SK-N-SH (cell line): Measurements from ENCODE around the gene NSMCE1. TPM values are rescaled to one million over a fixed set of nuclear protein-coding genes. Genes with fewer than 3 reads are reported as not detected.

Experiments
- CTCF ChIA-PET: fragments of 300-600, 350-600 bp; formaldehyde crosslinking; extraction: SDS; loops from one replicate; lab custom pipeline; 2021; lab: Yijun Ruan, JAX
- POLR2A ChIA-PET: fragments of 350-600 bp; sonication (Branson Sonifier 250); formaldehyde crosslinking; extraction: SDS; loops from one replicate; lab custom pipeline; 2020; ENCODE audit warnings: antibody characterized with exemption, inconsistent platforms; lab: Yijun Ruan, JAX
- DNase-seq: peaks from one replicate; pipeline ENCODE4 v3.0.0; 2012
- H2AFZ ChIP-seq: fragments of 200-600 bp; sonication (generic); 2 replicates; pipeline ENCODE4 v1.8.1; 2016; ENCODE audit warnings: antibody characterized with exemption, mild to moderate bottlenecking, low read depth
- H3F3A ChIP-seq: fragments of 200-600 bp; sonication (generic); replicated peaks from 2 replicates; pipeline ENCODE3; 2016; ENCODE audit warnings: antibody characterized with exemption, mild to moderate bottlenecking; ENCODE audit not compliant: insufficient read depth
- H3K27ac ChIP-seq, 2 experiments: fragments of 200-500 bp in 1 of 2; fragments of 200-600 bp in 1 of 2; sonication (Bioruptor generic) in 1 of 2; sonication (generic), shearing (Covaris generic) in 1 of 2; 2 replicates each; pipeline versions ENCODE4 v1.5.1 to v1.6.1; 2014 to 2016; ENCODE audit warnings: low read depth in 2 of 2, inconsistent platforms in 1 of 2, low read length in 1 of 2, mild to moderate bottlenecking in 1 of 2, mixed read lengths in 1 of 2
- H3K27me3 ChIP-seq: fragments of 200-600 bp; sonication (generic), shearing (Covaris generic); 2 replicates; pipeline ENCODE4 v1.6.1; 2016; ENCODE audit warnings: mixed run types; ENCODE audit not compliant: insufficient read depth
- H3K36me3 ChIP-seq, 2 experiments: fragments of 200-500 bp in 1 of 2; fragments of 200-600 bp in 1 of 2; sonication (Bioruptor generic) in 1 of 2; sonication (generic) in 1 of 2; replicated peaks in 1 of 2; 2 replicates each; pipeline versions ENCODE3 to v1.5.1; 2014 to 2016; ENCODE audit warnings: low read length in 1 of 2, mild to moderate bottlenecking in 1 of 2; ENCODE audit not compliant: insufficient read depth in 2 of 2, control insufficient read depth in 1 of 2
- H3K4me1 ChIP-seq, 2 experiments: fragments of 200-500 bp in 1 of 2; fragments of 200-600 bp in 1 of 2; sonication (Bioruptor generic) in 1 of 2; sonication (generic), shearing (Covaris generic) in 1 of 2; 2 replicates each; pipeline versions ENCODE4 v1.5.1 to v1.6.1; 2014 to 2016; ENCODE audit warnings: low read depth in 1 of 2, low read length in 1 of 2, mixed run types in 1 of 2; ENCODE audit not compliant: insufficient read depth in 2 of 2, control insufficient read depth in 1 of 2
- H3K4me2 ChIP-seq: fragments of 200-600 bp; sonication (generic), shearing (Covaris generic); 2 replicates; pipeline ENCODE4 v1.6.1; 2017; ENCODE audit warnings: mixed run types
- H3K4me3 ChIP-seq, 2 experiments: fragments of 200-500 bp in 1 of 2; fragments of 200-600 bp in 1 of 2; sonication (Bioruptor generic) in 1 of 2; sonication (generic), shearing (Covaris generic) in 1 of 2; 2 replicates each; pipeline versions ENCODE4 v1.5.1 to v1.8.1; 2014 to 2016; ENCODE audit warnings: low read depth in 2 of 2, inconsistent platforms in 1 of 2, low read length in 1 of 2, mild to moderate bottlenecking in 1 of 2, mixed read lengths in 1 of 2, moderate library complexity in 1 of 2
- H3K79me2 ChIP-seq: fragments of 200-600 bp; sonication (generic); 2 replicates; pipeline ENCODE4 v1.8.1; 2017; ENCODE audit warnings: mild to moderate bottlenecking; ENCODE audit not compliant: insufficient read depth
- H3K9ac ChIP-seq: fragments of 200-600 bp; sonication (generic); 2 replicates; pipeline ENCODE4 v1.6.1; 2017; ENCODE audit warnings: mixed run types
- H3K9me2 ChIP-seq: fragments of 200-600 bp; sonication (generic); 2 replicates; pipeline ENCODE4 v1.6.1; 2017; ENCODE audit warnings: mixed run types
- H3K9me3 ChIP-seq: fragments of 200-600 bp; sonication (generic); 2 replicates; pipeline ENCODE4 v1.6.1; 2017; ENCODE audit warnings: mixed run types, mild to moderate bottlenecking, moderate library complexity
- H4K20me1 ChIP-seq: fragments of 200-600 bp; sonication (generic); 2 replicates; pipeline ENCODE4 v1.6.1; 2017; ENCODE audit warnings: mild to moderate bottlenecking, mixed run types; ENCODE audit not compliant: insufficient read depth
- CTCF ChIP-seq: fragments of 200-600 bp; sonication (generic); IDR thresholded peaks from 2 replicates; pipeline ENCODE4 v1.6.1; 2017; ENCODE audit warnings: antibody characterized with exemption, mild to moderate bottlenecking, moderate library complexity
- EZH2phosphoT487 ChIP-seq: fragments of 200-600 bp; sonication (generic); IDR thresholded peaks from 2 replicates; pipeline ENCODE4 v1.6.1; 2017; ENCODE audit warnings: low read depth, mixed run types, mild to moderate bottlenecking, antibody characterized with exemption, moderate library complexity, borderline replicate concordance
- FOSL2 ChIP-seq: IDR thresholded peaks from 2 replicates; pipeline ENCODE4 v1.4.0; 2012; ENCODE audit warnings: low read depth, mild to moderate bottlenecking, moderate library complexity, borderline replicate concordance
- FOXM1 ChIP-seq: IDR thresholded peaks from 2 replicates; pipeline ENCODE4 v1.4.0; 2012; ENCODE audit warnings: low read depth, mild to moderate bottlenecking
- GATA2 ChIP-seq: sonication (generic); formaldehyde crosslinking; IDR thresholded peaks from 2 replicates; pipeline ENCODE4 v1.5.0; 2020; ENCODE audit warnings: mild to moderate bottlenecking, missing genetic modification reagents
- IRF3 ChIP-seq: fragments of 150-350 bp; IDR thresholded peaks from 2 replicates; pipeline ENCODE4 v1.6.1; 2016; ENCODE audit warnings: mild to moderate bottlenecking, low read depth, low read length
- JUND ChIP-seq: IDR thresholded peaks from 2 replicates; pipeline ENCODE4 v1.4.0; 2012
- MAX ChIP-seq: IDR thresholded peaks from 2 replicates; pipeline ENCODE4 v1.4.0; 2012; ENCODE audit warnings: low read depth
- MXI1 ChIP-seq: IDR thresholded peaks from 2 replicates; pipeline ENCODE4 v1.6.1; 2012; ENCODE audit warnings: mild to moderate bottlenecking, low read depth, low read length, improper control_type of control experiment
- NRF1 ChIP-seq: IDR thresholded peaks from 2 replicates; pipeline ENCODE4 v1.6.1; 2012; ENCODE audit warnings: low read depth, mild to moderate bottlenecking, low read length
- POLR2AphosphoS5 ChIP-seq: IDR thresholded peaks from 2 replicates; pipeline ENCODE4 v1.6.1; 2012; ENCODE audit warnings: low read depth, low read length
- RFX5 ChIP-seq: IDR thresholded peaks from 2 replicates; pipeline ENCODE4 v1.6.1; 2012; ENCODE audit warnings: mild to moderate bottlenecking, improper control_type of control experiment, low read length
- TAF1 ChIP-seq: IDR thresholded peaks from 2 replicates; pipeline ENCODE4 v1.6.1; 2012; ENCODE audit warnings: low read depth, mild to moderate bottlenecking, low read length, moderate library complexity, borderline replicate concordance
- TEAD4 ChIP-seq: IDR thresholded peaks from 2 replicates; pipeline ENCODE4 v1.4.0; 2012; ENCODE audit warnings: mild to moderate bottlenecking, borderline replicate concordance; ENCODE audit not compliant: insufficient read depth
- WGBS: methylation state at CpG from one replicate; pipeline ENCODE4 v1.1.6; 2017; ENCODE audit warnings: low lambda C conversion rate; 5-methylcytosine and 5-hydroxymethylcytosine counted together
- polyA plus RNA-seq, 3 experiments: library from polyadenylated mRNA; depleted of rRNA; stranded (reverse); fragments of >200 nt; gene quantifications; 2 replicates each; pipeline ENCODE4 v1.2.3, GENCODE V29; 2012
- TF ChIP-seq, protein P1 (sequence below): IDR thresholded peaks from 2 replicates; pipeline ENCODE4 v1.6.1; 2012; ENCODE audit warnings: mild to moderate bottlenecking, low read depth, low read length, moderate library complexity
- TF ChIP-seq, protein P2 (sequence below): IDR thresholded peaks from 2 replicates; pipeline ENCODE4 v1.4.0; 2012; ENCODE audit warnings: low read depth, borderline replicate concordance
- TF ChIP-seq, protein P3 (sequence below): IDR thresholded peaks from 2 replicates; pipeline ENCODE4 v1.4.0; 2012; ENCODE audit warnings: low read depth, borderline replicate concordance
- TF ChIP-seq, protein P4 (sequence below): fragments of 150-350 bp; IDR thresholded peaks from 2 replicates; pipeline ENCODE4 v1.6.1; 2017; ENCODE audit warnings: antibody characterized with exemption, low read length, low read depth, borderline replicate concordance

NSMCE1 gene
- polyA plus RNA-seq, 1 of the 3 experiments (the other 2 are of a cell fraction), result 39.8 TPM

GRCh38 chr16:27304102-27304501 is 35.5 kb upstream of the NSMCE1 start (continued):
- TF ChIP-seq, protein P1, sequence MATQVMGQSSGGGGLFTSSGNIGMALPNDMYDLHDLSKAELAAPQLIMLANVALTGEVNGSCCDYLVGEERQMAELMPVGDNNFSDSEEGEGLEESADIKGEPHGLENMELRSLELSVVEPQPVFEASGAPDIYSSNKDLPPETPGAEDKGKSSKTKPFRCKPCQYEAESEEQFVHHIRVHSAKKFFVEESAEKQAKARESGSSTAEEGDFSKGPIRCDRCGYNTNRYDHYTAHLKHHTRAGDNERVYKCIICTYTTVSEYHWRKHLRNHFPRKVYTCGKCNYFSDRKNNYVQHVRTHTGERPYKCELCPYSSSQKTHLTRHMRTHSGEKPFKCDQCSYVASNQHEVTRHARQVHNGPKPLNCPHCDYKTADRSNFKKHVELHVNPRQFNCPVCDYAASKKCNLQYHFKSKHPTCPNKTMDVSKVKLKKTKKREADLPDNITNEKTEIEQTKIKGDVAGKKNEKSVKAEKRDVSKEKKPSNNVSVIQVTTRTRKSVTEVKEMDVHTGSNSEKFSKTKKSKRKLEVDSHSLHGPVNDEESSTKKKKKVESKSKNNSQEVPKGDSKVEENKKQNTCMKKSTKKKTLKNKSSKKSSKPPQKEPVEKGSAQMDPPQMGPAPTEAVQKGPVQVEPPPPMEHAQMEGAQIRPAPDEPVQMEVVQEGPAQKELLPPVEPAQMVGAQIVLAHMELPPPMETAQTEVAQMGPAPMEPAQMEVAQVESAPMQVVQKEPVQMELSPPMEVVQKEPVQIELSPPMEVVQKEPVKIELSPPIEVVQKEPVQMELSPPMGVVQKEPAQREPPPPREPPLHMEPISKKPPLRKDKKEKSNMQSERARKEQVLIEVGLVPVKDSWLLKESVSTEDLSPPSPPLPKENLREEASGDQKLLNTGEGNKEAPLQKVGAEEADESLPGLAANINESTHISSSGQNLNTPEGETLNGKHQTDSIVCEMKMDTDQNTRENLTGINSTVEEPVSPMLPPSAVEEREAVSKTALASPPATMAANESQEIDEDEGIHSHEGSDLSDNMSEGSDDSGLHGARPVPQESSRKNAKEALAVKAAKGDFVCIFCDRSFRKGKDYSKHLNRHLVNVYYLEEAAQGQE, result no peak
- TF ChIP-seq TAF1 (no peak), GATA2 (no peak)

DNA sequence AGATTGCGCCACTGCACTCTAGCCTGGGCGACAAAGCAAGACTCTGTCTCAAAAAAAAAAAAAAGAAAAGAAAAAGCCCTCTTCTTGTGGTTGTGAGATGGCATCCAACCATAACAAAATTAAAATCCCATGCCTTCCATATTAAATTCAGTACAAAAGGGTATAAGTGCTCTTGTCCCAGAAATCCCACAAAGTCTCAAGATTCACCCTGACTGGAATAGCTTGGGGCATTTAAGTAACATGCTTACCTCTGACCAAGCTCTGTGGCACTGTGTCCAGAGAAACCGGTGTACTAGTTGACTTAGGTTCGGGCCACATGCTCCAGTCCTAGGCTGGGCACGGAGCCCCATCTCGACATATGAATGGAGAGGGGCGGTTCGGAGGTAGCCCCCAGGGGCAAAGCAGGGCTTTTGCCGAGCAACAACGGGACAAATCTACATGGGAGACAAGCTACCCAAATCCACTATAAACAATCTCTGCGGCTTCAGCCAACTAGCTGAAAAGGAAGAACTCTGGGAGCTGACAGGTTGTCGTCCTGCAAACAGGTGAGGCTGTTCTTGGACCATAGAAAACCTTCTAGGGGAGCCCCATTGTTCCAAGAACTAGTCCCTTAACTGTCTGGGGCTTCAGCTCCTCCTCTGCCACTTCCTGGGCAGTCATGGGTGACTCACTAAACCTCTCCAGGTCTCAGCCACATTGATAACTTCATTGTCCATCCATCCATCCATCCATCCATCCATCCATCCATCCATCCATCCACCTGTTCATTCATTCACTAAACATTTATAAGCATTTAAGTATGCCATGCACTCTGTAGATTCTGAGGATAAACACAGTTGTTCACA is 34.9 kb upstream of the NSMCE1 start:
- POLR2A ChIA-PET, result no interaction called here
- Histone ChIP-seq H3K9me3 (peaks cover 6% of the 10 kb centered on the region; the same call in 1 of the 2 replicates), H3K36me3 (no peaks in the 10 kb centered on the region), H3K9me2 (no peaks in the 10 kb centered on the region), H2AFZ (no peak overlapping the region), H3K27me3 (no peaks in the 10 kb centered on the region), H3K4me1 (no peaks in the 10 kb centered on the region), H3F3A (peaks cover 3% of the 10 kb centered on the region), H4K20me1 (no peaks in the 10 kb centered on the region), H3K79me2 (no peaks in the 10 kb centered on the region), H3K27ac (no peak overlapping the region), H3K4me3 (no peak overlapping the region), H3K9ac (no peak overlapping the region), H3K4me2 (no peak overlapping the region)
- WGBS, result 47% methylated on average over 10 of the region's 12 CpGs
- CTCF ChIA-PET, result interaction anchor here (1.2 kb wide), 1 partner anchor 194 kb away, joined by 3 read pairs; no protein-coding TSS in a partner anchor
- DNase-seq, result no peak
- TF ChIP-seq, protein P2, sequence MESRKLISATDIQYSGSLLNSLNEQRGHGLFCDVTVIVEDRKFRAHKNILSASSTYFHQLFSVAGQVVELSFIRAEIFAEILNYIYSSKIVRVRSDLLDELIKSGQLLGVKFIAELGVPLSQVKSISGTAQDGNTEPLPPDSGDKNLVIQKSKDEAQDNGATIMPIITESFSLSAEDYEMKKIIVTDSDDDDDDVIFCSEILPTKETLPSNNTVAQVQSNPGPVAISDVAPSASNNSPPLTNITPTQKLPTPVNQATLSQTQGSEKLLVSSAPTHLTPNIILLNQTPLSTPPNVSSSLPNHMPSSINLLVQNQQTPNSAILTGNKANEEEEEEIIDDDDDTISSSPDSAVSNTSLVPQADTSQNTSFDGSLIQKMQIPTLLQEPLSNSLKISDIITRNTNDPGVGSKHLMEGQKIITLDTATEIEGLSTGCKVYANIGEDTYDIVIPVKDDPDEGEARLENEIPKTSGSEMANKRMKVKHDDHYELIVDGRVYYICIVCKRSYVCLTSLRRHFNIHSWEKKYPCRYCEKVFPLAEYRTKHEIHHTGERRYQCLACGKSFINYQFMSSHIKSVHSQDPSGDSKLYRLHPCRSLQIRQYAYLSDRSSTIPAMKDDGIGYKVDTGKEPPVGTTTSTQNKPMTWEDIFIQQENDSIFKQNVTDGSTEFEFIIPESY, result no peak
- TF ChIP-seq IRF3 (no peak), TAF1 (no peak), MAX (no peak), JUND (no peak), MXI1 (no peak), NRF1 (no peak), GATA2 (no peak), FOSL2 (no peak), EZH2phosphoT487 (no peak), FOXM1 (no peak), RFX5 (no peak), TEAD4 (no peak), CTCF (no peak), POLR2AphosphoS5 (no peak)
- TF ChIP-seq, protein P3, sequence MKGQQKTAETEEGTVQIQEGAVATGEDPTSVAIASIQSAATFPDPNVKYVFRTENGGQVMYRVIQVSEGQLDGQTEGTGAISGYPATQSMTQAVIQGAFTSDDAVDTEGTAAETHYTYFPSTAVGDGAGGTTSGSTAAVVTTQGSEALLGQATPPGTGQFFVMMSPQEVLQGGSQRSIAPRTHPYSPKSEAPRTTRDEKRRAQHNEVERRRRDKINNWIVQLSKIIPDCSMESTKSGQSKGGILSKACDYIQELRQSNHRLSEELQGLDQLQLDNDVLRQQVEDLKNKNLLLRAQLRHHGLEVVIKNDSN, result no peak
- TF ChIP-seq, protein P4, sequence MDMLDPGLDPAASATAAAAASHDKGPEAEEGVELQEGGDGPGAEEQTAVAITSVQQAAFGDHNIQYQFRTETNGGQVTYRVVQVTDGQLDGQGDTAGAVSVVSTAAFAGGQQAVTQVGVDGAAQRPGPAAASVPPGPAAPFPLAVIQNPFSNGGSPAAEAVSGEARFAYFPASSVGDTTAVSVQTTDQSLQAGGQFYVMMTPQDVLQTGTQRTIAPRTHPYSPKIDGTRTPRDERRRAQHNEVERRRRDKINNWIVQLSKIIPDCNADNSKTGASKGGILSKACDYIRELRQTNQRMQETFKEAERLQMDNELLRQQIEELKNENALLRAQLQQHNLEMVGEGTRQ, result no peak
